GM12865 (cell line): Measurements from ENCODE around the gene UQCRQ.

Experiments used
- DNase-seq: peaks from one replicate; pipeline ENCODE4 v3.0.0; 2010; ENCODE audit warnings: low read depth
- H3K4me3 ChIP-seq: 2 replicates; pipeline ENCODE4 v1.5.1; 2011; ENCODE audit warnings: mild to moderate bottlenecking, low read depth, low read length, control low read depth
- TF ChIP-seq, protein P1 (sequence below): IDR thresholded peaks from 2 replicates; pipeline ENCODE4 v1.5.1; 2011; ENCODE audit warnings: low read length, control low read depth, low read depth, inconsistent platforms; ENCODE audit not compliant: insufficient read depth; ENCODE audit errors: missing control alignments

Gene UQCRQ

GRCh38 chr5:132868754-132869153 lies 2.3 kb downstream of the UQCRQ start:
- DNase-seq: no peak
- H3K4me3 ChIP-seq: no peak overlapping the region
- TF ChIP-seq, protein P1, sequence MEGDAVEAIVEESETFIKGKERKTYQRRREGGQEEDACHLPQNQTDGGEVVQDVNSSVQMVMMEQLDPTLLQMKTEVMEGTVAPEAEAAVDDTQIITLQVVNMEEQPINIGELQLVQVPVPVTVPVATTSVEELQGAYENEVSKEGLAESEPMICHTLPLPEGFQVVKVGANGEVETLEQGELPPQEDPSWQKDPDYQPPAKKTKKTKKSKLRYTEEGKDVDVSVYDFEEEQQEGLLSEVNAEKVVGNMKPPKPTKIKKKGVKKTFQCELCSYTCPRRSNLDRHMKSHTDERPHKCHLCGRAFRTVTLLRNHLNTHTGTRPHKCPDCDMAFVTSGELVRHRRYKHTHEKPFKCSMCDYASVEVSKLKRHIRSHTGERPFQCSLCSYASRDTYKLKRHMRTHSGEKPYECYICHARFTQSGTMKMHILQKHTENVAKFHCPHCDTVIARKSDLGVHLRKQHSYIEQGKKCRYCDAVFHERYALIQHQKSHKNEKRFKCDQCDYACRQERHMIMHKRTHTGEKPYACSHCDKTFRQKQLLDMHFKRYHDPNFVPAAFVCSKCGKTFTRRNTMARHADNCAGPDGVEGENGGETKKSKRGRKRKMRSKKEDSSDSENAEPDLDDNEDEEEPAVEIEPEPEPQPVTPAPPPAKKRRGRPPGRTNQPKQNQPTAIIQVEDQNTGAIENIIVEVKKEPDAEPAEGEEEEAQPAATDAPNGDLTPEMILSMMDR: no peak

DNA sequence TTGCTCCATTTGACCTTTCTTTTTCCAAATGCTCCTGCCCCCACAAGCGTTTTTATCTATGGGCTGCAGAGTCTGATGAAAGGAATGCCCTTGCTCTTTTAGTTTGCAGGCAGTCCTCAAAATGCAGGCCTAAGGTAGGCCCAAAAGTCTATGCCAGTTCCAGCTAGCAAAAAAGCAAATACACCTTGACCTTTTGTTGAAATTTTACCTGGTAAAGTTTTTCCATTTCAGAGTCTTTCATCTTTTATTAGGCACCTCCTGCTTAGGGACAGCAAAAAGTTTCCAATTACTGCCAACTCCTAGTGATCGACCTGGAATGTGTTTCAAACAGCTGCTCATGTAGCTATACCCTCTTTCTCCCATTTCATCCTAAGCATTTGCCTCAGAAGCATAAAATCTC lies 4.4 kb downstream of the UQCRQ start:
- H3K4me3 ChIP-seq: no peak overlapping the region
- TF ChIP-seq, protein P1: no peak
- no peak for DNase-seq

DNA sequence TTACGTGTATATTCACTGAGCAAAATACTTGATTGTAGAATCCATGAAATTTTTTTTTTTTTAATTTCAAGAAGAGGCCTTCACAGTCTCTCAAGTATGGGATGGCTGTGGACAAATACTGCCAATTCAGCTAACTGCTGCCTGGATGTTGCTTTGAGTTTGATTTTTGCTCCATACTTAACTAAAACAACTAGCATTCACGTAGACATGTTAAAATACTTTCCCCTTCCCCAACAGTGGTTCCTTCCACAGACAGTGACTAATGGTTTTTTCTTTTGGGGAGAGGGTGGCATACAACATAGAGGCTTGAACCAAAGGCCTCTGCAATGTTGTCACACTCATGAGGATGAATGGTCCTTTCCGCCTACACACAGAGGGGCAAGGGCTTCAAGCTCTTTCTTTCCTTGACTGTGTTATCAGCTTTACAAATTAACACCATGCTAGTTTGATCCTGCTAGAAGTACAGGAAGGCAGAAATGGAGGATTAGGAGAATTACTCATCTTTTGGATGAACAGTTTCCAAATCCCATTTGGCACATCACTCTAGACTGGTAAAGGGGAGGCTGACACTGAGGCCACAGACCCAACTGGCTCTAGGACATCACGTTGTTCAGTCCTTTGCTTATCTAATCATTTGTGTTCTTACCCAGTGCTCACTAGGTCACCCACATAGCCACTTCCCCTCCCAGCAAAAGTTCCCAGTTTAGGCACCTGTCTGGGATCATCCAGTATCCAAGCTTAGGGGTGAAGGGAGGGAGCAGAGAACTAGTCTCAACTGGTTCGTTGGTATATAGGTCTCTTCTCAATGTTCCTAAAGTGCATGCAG lies 5.2 kb downstream of the UQCRQ start:
- H3K4me3 ChIP-seq: no peak overlapping the region
- TF ChIP-seq, protein P1: no peak
- no peak for DNase-seq

DNA sequence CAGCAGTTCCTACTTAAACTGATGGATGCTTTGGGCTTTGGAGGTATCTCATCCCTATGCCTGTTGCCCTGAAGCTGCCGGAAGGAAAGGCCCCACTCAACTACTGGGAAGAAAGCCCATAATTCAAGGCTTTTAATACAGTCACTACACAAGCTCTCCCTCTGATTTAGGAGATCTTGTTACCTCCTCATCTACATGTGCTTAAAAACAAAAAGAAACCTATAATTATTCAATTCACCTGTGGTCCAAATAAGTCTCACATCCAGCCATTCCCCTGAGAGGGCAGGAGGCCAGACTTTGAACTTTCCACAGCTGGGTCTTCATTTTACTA lies 6.3 kb downstream of the UQCRQ start:
- no peak overlapping the region for H3K4me3 ChIP-seq
- TF ChIP-seq, protein P1: no peak
- DNase-seq: no peak

DNA sequence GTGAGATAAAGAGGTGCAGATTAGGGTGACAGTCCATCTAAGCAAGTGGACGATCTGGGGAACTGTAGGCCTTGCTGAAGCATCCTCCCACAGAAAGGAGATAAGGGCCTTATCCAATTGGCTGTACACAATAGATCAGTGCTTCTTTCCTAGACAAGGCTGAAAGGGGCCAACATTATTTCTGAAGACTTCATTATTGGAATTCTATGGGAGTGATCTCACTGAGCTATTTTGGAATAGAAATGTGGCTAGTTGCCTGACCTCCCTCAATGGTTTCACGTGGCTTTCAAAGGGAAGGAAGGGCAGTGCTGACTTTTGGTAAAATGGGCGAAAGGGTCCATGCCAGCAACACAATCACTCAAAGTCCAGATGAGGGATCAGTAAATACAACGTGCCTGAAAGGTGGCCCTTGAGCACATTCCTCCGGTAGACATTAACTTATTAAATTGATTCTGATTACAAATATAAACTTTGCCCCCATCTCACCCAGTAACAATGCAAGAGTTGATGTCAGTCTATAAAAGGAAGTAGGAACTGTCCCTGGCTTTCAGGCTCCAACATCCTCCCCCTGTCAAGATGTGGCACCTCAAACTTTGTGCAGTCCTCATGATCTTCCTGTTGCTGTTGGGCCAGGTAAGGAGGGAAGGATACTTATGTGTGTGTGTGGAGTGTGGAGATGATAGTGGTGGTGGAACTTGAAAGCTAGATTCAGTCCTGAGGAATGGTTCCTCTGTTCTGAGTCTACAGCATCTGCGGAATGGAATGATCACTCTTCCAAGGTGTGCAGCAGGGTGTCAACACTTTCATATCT lies 6.9 kb downstream of the UQCRQ start, which contains the start of gene LEAP2:
Gene LEAP2, plus strand, starts transcription at position 550 of the 811 bp plus-strand sequence. Its CDS starts 27 bp downstream, at position 577.
- H3K4me3 ChIP-seq: no peak within 1 kb of the TSS
- TF ChIP-seq, protein P1: no peak
- DNase-seq: no peak

DNA sequence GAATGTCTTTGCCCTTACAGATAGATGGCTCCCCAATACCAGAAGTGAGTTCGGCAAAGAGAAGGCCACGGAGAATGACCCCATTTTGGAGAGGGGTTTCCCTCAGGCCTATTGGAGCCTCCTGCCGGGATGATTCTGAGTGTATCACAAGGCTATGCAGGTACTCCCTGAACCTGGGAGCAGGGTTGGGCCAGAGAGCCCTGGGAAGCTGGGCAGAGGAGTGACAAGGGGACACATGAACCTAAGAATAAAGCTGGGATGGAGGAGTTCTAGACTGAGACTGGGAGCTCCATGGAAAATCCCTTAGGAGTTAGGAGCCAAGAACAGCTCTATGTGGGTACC lies 7.5 kb downstream of the UQCRQ start:
- H3K4me3 ChIP-seq: no peak overlapping the region
- TF ChIP-seq, protein P1: no peak
- DNase-seq: no peak
